Measurements from ENCODE around the gene HCFC1R1.

Gene HCFC1R1

GRCh38 chr16:2976201-2976600, 47.5 kb downstream of the HCFC1R1 start:
- no peak for DNase-seq (ENCODE audit: low read depth in 3 of 3)

DNA sequence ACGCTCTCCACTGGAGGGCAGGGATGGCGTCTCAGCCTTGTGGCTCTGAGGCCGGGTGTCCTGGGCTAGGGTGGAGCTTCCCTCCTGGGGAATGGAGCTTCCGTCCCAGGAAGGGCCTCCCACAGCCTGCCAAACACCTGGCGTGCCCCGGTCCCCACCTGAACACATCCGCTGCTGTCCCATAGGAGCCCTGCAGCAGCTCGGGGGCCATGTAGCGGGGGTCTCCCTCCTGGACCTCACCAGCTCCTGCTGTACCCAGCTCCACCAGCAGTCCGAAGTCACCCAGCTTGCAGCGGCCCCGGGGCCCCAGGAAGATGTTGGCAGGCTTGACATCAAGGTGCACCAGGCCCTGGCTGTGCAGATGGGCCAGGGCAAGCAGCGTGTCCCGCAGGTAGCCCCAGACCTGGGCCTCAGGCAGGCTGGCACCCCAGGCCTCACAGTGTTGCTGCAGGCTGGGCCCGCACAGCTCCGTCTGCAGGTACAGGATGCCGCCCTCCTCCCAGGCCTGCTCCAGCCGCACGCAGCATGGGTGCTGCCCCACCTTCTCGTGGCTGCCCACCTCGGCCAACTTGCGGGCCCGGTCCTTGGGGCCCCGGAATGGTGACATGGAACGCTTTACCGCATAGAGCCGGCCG, 48.5 kb downstream of the HCFC1R1 start:
- no peak for DNase-seq (ENCODE audit: low read depth in 3 of 3)

DNA sequence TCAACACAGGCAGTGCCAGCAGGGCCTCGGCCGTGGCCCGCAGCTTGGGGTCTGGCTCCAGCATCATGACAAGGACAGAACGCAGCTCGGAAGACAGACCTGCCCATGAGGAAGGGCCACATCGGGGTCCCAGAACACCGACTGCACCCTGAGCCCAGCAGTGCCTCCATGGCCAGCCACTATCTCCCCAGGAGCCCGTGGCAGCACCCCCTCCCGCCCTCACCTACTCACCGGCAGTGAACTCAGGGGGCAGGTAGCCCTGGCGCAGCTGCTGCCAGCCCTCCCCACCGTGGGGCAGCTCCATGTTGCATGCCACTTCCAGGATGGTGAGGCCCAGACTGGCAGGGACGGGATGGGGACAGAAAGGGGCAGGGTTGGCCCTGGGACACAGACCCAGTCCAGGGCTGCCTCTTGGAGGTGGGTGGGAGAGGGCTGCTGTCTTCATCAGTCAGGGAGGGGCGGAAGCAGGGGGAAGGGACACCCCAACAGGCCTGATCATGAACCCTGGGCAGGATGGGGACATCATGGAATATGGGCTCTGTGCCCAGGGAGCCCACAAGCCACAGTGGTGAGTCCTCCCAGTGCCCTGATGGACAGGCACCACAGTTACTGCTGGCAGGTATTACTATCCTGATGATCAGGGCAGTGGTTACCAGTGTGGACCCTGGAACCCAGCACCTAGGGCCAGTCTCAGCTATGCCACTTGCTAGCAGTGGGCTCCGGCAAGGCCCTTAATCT, 49.3 kb downstream of the HCFC1R1 start:
- no peak for DNase-seq (ENCODE audit: low read depth in 3 of 3)

- no peak for DNase-seq (ENCODE audit: low read depth in 3 of 3)
Observed at GRCh38 chr16:2973605-2974318, 50.0 kb downstream of the HCFC1R1 start.

- DNase-seq (ENCODE audit: low read depth in 3 of 3), result no peak
Observed at GRCh38 chr16:2973093-2973492, 50.6 kb downstream of the HCFC1R1 start.

Data from stimulated activated CD4-positive, alpha-beta T cell treated with anti-CD3 and anti-CD28 coated beads, TNF-alpha, amount 100 ng/mL, for 4 hours (primary cell).